Keratinocyte (primary cell): ENCODE measurements around the gene AKAP13.

Experiments used
- EZH2 ChIP-seq: IDR thresholded peaks from one replicate; pipeline ENCODE4 v1.6.1; 2012; ENCODE audit warnings: inconsistent platforms, mild to moderate bottlenecking, low read length, moderate library complexity
- TF ChIP-seq, protein P1 (sequence below), 3 experiments: IDR thresholded peaks in 1 of 3; conservative IDR thresholded peaks in 1 of 3; optimal IDR thresholded peaks in 1 of 3; 2 replicates in 2 of 3; 3 replicates in 1 of 3; pipeline versions ENCODE3 to v1.5.1; 2011; ENCODE audit warnings: low read length in 3 of 3, mild to moderate bottlenecking in 3 of 3, moderate library complexity in 2 of 3, control low read depth in 1 of 3, inconsistent platforms in 1 of 3; ENCODE audit not compliant: insufficient read depth in 2 of 3; ENCODE audit errors: extremely low read depth in 1 of 3

DNA sequence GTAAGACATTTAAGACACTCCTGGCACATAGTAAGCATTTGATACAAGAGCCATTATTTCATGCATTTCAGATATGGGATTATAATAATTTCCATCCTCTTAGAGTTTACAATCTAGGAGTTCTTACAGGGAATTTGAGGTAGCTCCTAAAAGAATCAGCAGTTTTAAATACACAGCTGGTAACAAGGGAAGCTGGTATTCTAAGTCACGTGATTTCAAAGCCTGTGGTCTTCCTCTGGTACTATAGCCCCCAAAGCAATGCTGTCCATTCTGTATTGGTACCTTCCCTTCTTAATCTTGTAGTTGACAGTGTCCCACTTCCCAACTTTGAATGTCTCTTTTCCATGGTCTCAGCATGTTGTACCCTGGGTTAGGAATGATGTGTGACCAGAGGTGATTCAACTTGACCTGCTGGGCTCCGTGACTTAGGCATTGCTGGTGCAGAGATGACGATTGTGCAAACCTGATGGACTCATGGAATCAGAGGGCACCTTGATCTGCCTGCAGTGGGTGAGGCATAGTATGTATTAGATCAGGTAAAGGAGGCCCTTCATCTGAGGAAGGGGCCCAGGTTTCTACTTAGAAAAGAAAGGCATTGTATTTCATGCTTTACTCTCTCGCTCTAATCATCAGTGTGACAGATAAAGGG lies 122.9 kb downstream of the AKAP13 start:
- TF ChIP-seq, protein P1, sequence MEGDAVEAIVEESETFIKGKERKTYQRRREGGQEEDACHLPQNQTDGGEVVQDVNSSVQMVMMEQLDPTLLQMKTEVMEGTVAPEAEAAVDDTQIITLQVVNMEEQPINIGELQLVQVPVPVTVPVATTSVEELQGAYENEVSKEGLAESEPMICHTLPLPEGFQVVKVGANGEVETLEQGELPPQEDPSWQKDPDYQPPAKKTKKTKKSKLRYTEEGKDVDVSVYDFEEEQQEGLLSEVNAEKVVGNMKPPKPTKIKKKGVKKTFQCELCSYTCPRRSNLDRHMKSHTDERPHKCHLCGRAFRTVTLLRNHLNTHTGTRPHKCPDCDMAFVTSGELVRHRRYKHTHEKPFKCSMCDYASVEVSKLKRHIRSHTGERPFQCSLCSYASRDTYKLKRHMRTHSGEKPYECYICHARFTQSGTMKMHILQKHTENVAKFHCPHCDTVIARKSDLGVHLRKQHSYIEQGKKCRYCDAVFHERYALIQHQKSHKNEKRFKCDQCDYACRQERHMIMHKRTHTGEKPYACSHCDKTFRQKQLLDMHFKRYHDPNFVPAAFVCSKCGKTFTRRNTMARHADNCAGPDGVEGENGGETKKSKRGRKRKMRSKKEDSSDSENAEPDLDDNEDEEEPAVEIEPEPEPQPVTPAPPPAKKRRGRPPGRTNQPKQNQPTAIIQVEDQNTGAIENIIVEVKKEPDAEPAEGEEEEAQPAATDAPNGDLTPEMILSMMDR (optimal IDR thresholded peaks at IDR 0.05 in 1 of 3, IDR thresholded peaks at IDR 0.05 in 1 of 3, conservative IDR thresholded peaks at IDR 0.05 in 1 of 3; ENCODE audit: extremely low read depth in 1 of 3, insufficient read depth in 2 of 3, low read length in 3 of 3) = no peak
- no peak for TF ChIP-seq EZH2
